ENCODE data around the gene NTHL1.

DNA sequence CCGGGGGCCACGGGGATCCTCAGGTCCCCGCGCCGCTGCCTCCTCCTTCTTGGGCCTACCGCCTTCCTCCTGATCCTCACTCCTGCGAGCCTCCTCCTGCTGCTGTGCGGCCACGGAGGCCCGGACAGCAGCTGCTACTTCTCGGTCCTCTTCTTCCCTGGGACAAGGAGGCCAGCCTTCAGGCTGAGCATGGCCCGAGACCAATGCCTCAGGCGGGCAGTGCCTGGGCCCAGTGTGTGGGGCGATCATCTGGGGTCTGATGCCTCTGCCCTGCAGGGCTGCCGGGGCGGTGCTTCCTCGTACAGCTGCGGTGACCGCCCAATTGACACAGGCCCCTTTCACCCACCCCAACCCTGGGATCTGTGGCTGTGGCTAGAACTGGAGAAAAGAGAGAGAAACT is 46.6 kb downstream of the NTHL1 start:
- no peak for TF ChIP-seq TCF4 (CRISPR knock-in tag; IDR thresholded peaks at IDR 0.05; ENCODE audit: borderline replicate concordance)
- no peak for TF ChIP-seq RARB (CRISPR knock-in tag; IDR thresholded peaks at IDR 0.05)
- TF ChIP-seq CSDC2 (CRISPR knock-in tag; IDR thresholded peaks at IDR 0.05): no peak
- TF ChIP-seq, protein P1, sequence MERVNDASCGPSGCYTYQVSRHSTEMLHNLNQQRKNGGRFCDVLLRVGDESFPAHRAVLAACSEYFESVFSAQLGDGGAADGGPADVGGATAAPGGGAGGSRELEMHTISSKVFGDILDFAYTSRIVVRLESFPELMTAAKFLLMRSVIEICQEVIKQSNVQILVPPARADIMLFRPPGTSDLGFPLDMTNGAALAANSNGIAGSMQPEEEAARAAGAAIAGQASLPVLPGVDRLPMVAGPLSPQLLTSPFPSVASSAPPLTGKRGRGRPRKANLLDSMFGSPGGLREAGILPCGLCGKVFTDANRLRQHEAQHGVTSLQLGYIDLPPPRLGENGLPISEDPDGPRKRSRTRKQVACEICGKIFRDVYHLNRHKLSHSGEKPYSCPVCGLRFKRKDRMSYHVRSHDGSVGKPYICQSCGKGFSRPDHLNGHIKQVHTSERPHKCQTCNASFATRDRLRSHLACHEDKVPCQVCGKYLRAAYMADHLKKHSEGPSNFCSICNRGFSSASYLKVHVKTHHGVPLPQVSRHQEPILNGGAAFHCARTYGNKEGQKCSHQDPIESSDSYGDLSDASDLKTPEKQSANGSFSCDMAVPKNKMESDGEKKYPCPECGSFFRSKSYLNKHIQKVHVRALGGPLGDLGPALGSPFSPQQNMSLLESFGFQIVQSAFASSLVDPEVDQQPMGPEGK (CRISPR knock-in tag; IDR thresholded peaks at IDR 0.05; ENCODE audit: borderline replicate concordance): no peak
